ENCODE data around the gene GLP2R.

GLP2R gene

DNA sequence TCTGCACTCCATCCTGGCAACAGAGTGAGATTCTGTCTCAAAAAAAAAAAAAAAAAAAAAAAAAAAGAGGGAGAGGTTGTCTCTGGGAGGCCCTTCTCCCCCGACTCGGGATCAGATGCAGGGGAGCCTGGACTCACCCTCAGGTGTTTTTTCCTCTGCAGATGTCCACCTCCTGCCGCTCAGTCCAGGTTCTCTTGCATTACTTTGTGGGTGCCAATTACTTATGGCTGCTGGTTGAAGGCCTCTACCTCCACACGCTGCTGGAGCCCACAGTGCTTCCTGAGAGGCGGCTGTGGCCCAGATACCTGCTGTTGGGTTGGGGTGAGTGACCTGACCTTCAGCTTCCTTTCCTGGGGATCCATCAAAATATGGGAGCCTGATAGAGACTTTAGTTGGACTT, 34.1 kb downstream of the GLP2R start:
- DNase-seq = no peak

- no peak for DNase-seq
Observed at GRCh38 chr17:9860851-9861250, 35.1 kb downstream of the GLP2R start.

GRCh38 chr17:9862220-9862619, 36.5 kb downstream of the GLP2R start:
- no peak for DNase-seq

GRCh38 chr17:9862949-9863348, 37.2 kb downstream of the GLP2R start:
- DNase-seq = no peak

GRCh38 chr17:9865586-9865985, 39.9 kb downstream of the GLP2R start:
- DNase-seq = no peak

DNA sequence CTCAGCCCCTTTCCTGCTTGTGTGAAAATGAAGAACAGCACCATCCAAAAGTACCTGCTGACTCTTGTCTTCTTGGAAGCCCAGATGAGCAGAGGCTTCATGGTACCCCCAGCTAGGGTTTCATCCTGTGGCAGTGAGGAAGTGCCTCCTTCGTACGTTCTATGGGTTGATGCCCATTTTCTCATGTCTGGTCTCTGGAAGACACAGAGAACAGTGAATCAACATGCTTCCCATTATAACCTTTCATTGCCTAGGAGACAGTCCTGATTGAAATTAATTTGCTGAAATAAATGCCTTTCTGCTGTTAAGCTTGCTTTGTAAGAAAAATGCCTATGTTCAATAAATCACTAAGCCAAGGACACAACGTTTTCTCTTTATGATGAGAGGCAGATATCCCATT, 42.8 kb downstream of the GLP2R start:
- no peak for DNase-seq

DNA sequence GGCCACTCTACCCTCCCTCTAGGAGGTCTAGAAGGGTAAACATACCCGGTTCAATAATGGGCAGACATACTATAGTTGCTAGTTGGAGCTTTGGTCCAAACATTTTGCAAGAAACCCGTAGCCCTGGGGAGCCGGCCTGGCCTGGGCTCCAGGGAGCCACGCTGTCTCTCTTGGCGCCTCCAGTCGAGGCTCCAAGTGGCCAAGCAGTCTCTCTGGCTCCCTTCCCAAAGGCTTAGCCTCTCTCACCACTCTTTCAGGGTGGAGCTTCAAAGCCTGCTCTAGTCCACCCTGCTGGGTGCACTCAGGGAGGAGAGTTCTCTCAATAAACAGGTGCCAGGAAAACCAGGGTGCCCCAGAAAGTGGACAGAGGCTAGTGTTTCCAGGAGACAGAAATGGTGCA, 47.1 kb downstream of the GLP2R start:
- DNase-seq = no peak

DNA sequence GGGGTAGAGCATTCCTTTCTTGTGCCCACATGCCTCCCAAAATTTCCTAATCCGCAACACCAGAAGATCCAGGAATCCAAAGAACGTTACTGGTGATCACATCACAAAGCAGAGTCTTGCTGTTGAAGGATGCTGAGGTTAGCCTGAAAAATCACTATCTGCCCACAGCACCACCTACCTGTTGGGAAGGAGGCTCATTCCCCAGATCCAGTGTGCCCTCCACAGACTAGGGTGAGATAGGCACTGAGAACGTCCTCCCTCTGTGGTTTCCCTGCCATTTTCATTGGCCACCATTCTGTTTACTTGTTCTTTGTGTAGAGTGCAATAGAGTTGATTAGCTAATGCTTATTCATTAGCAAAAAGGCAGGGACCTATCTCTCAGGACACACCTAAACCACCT, 49.0 kb downstream of the GLP2R start:
- no peak for DNase-seq

- DNase-seq = no peak
Observed at GRCh38 chr17:9875441-9875840, 49.7 kb downstream of the GLP2R start.

DNA sequence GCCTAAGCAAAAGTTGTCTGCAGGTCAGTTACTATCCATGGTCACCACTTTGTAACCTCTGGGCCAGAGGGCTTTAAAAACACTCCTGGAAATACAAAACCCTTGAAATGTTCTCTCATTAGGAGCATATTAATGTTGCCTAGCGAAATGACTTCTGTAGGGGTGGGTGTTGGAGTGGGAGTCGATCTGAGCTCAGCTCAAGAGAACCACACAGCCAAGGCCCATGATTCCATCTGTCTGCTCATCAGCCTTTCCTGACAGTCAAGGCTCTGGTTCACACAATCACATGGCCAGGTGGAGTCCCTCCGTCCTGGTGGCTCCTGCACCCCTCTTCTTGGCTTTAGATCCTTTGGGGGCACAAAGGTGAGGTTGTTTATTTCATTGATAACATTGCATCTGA, 52.6 kb downstream of the GLP2R start:
- no peak for DNase-seq

- DNase-seq = no peak
Observed at GRCh38 chr17:9878786-9879525, 53.2 kb downstream of the GLP2R start.

- DNase-seq = no peak
Observed at GRCh38 chr17:9880582-9880999, 54.9 kb downstream of the GLP2R start.

DNA sequence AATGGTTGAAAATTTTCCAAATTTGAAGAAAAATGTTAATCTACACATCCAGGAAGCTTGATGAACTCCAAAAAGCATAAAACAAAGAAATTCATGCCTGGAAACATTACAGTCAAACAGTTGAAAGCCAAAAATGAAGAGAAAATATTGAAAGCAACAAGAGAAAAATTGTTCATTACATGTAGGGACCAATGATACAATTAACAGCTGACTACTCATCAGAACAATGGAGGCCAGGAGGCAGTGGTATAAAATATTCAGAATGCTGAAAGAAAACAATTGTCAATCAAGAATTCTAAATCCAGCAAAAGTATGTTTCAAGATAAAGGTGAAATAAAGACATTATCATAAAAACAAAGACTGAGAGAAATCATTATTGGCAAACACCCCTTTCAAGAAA, 57.7 kb downstream of the GLP2R start:
- DNase-seq = no peak

DNA sequence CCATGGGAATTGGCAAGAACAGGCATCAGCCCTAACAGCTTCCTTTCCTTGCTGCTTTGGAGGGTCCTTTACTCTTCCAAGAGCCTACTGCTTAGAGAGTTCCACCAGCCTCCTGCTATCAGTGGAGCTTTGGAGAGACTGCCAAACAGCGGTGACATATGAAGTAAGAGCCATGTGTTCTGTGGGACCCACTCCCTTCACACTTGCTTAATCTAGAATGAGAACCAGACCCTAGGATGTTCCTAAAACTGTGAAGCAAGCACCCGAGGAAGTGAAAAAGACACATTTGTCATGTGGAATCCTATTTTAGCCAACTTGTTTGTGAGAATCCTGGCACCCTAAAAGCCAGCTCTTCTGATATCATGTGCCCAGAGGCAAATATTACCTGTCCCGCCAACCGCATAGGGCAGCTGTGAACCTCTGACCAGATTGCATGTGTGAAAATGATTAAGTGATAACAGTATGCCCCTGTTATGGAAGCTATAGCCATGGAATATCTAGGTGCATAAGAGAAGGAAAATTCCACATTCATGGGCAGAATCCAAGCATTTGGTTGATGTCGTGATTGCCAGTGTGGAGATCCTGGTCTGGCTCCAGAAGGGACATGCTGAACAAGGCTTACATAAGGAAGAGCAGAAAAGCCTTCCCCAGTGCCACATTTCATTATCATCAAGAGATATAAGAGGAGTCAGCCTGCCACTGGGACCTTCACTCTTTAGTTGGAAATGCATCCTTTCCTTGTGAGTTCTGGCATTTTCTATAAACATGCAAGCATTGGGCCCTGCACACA, 60.6 kb downstream of the GLP2R start:
- no peak for DNase-seq

DNA sequence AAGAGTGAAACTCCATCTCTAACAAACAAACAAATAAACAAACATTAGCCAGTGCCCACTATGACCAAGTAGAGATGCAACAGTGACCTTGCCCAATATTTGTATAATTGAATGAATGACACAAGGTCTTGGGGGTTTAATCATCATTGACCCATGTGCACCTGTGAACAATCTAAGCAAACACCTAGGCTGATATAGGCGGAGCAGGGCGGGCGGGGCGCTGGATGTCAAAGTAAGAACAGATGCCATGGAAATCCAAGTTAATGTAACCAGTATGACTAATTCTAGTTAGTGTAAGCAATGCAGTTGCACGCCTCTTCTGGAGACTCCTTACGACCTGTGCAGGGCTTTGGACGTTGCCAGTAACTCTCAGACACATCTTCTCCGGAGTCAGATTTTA, 61.8 kb downstream of the GLP2R start:
- DNase-seq = no peak

GRCh38 chr17:9890124-9890523, 64.4 kb downstream of the GLP2R start:
- DNase-seq = no peak

DNA sequence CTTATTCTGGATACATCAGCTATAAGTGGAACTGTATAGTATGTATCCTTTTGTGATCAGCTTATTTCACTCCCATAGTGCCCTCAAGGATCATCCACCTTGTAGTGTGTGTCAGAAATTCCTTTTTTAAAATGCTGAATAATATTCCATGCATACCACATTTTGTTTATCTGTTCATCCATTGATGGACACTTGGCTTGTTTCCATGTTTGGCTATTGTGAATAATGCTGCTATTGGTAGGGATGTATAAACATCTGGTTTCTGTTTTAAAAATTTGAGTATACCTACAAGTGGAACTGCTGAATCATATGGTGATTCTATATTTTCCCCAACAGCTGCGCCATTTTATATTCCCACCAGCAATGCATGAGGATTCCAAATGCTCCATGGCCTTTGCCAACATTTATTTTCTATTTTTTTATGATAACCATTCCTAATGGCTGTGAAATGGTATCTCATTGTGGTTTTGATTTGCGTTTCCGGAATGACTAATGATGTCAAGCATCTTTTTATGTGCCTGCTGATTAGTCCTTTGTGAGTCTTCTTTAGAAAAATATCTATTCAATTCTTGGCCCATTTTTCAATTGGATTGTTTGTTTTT, 67.8 kb downstream of the GLP2R start:
- DNase-seq = no peak

DNA sequence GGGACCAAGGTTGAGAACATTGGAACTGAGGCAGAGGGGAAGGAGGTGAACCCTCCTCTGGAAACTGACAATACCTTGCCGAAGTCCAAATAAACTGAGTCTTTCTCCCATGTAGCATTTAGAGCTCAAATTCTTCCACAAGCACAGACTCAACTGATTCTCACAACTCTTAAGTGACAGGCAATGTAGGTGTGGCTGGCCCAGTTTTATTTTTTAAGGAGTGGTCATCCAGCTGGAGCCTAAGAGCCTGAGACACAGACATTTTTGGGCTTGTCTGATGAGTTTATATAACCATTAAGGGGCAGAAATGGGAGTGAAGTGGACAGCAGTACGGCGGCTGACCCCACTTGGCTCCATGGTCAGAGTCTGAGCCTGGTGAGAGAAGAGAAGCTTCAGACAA, 68.5 kb downstream of the GLP2R start:
- no peak for DNase-seq

- DNase-seq = no peak
Observed at GRCh38 chr17:9895923-9896322, 70.2 kb downstream of the GLP2R start.

DNA sequence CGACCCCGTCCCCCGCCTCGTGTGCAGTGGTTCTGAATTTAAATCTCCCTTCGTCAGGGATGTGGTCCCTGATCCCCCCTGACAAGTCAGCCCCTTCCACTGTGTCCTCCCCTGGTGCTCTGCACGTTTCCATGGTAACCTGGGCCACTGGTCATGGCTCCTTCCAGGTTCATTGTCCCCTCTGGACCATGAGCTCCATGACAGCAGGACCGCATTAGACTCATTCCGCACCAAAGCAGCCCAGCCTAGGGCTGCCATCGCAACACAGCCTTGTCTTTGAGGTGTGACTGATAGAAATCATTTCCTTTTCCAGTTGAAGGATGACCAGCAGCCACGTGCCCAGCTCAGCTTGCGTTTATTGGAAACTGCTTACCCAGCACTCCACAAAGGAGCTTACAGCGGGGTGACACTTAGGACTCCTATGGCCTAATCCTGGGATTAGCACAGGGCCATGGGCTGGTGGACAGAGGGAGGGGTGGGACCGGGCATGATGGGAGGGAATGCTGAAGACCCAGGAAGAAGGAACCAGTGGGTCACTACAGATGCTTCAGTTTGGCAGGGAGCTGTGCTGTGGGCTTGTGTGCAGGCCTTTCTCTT, 71.7 kb downstream of the GLP2R start:
- DNase-seq = no peak

- no peak for DNase-seq
Observed at GRCh38 chr17:9898812-9899211, 73.1 kb downstream of the GLP2R start.

DNA sequence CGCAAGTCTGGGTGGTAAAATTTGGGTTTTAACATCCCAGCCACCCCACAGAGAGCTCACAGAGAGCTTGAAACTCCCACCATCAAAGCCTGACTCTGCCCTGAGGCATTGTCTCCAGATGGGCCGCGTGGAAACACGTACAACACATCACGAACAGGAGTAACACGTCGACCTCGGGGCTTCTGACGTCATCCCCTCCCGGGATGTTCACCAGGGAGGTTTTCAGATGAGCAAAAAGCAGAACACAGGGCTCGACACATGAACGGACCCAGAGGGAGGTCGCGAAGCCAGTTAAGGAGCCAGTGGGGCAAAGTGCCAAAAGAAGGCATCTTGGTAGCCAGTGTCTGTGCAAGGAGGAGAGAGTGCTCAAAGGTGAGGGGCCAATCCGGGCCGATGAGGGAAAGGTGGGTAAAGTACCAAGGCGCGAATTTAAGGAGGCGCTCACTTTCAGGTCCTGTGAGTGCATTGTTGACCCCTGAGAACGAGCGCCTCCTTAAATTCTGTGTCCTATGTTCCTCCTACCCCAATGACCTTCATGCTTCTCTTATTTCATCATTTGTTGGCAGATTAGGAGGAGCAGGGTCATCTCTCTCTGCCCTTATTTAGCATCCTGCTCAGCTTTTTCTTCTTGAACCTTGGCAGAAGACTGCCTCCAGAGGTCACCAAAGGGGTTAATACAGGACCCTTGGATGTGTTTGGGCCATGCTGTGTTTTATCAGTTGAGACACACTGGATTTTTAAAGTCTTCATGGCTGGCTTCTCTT, 73.7 kb downstream of the GLP2R start:
- no peak for DNase-seq

DNA sequence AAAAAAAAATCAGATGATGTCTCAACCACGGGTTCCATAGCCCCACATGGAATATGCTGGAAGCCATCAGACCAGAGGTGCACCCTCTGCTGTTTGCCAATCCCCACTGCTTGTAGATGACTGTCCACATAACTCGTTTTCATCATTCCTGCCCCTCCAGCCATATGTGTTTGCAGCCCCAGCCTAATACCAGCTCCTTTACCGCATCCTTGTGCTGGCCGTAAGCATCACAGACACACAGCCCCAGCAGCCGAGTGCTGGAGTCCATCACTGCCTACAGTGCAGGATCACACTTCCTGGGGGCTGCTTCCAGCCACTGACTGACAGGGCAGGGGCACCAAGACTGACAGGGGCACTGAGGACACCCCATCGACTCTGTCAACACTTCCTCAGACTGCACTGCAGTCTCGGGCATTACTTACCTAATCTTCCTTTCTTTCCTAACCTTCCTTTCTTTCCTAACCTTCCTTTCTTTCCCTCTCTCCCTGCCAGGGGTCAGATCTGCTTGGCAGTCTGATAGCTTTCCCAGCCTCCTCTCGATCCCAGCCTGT, 74.4 kb downstream of the GLP2R start:
- no peak for DNase-seq

All from NCI-H2081 (cell line).